Cerebellar cortex (tissue), 1 donor: ENCODE data around the gene BBS1.
A peak's percentile ranks its signal among the peaks of the same experiment; 100 is the strongest.

Experiments
- DNase-seq: peaks from one replicate; pipeline ENCODE4 v3.0.0-alpha.2; 2015; ENCODE audit warnings: low spot score

The BBS1 gene

GRCh38 chr11:66549696-66550095, 39.3 kb downstream of the BBS1 start:
- DNase-seq: no peak

DNA sequence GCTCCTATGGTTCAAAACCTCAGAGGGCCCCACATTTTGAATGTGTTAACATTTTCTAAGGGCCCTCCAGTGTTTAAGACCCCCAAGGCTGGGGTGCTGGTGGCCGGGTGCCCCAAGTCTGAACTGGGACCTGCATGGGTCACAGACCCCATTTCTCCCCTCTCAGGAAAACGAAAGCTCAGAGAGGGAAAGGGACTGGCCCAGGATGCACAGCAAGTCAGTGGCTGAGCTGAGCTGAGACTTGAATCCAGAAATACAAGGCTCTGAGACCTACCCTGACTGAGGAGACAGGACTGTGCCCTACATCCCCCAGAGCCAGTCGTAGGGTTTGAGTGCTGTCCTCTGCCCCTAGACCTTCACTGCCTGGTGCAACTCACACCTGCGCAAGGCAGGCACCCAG, 40.5 kb downstream of the BBS1 start:
- DNase-seq: no peak

- no peak for DNase-seq
Measured at GRCh38 chr11:66554602-66555001, 44.2 kb downstream of the BBS1 start.

- DNase-seq: no peak
Measured at GRCh38 chr11:66555416-66555815, 45.0 kb downstream of the BBS1 start.

DNA sequence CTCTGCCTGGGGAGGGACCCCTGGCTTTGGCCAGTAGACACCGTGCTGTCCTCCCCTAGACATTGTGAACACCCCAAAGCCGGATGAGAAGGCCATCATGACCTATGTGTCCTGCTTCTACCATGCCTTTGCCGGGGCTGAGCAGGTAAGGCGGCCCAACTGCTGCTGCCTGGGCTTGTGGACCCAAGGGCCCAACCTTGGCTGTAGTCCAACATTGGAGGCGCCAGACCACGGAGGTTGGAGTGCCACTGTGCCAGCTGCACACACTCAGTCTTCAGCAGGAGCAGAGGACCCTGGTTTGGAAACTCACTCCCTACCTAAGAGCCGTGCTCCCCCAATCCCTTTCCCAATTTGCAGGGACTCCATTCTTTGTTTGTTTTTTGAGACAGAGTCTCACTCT, 45.7 kb downstream of the BBS1 start:
- DNase-seq: no peak

GRCh38 chr11:66557733-66558326, 47.4 kb downstream of the BBS1 start:
- DNase-seq: no peak

- peak; percentile 59 for DNase-seq
Measured at GRCh38 chr11:66559142-66559865, 48.9 kb downstream of the BBS1 start.

- no peak for DNase-seq
Measured at GRCh38 chr11:66559866-66560676, 49.6 kb downstream of the BBS1 start.

GRCh38 chr11:66561178-66561974, 50.9 kb downstream of the BBS1 start:
- peak; percentile 61 for DNase-seq

DNA sequence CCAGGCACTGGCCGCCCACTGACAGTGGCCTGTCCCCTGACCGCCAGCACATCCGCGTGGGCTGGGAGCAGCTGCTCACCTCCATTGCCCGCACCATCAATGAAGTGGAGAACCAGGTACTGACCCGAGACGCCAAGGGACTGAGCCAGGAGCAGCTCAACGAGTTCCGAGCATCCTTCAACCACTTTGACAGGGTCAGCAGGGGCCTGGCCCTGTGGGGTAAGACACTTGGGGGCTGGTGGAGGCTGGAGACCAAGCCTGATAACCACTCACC, 51.5 kb downstream of the BBS1 start:
- DNase-seq: no peak

- DNase-seq: peak; percentile 47
Measured at GRCh38 chr11:66562275-66562674, 51.8 kb downstream of the BBS1 start.

DNA sequence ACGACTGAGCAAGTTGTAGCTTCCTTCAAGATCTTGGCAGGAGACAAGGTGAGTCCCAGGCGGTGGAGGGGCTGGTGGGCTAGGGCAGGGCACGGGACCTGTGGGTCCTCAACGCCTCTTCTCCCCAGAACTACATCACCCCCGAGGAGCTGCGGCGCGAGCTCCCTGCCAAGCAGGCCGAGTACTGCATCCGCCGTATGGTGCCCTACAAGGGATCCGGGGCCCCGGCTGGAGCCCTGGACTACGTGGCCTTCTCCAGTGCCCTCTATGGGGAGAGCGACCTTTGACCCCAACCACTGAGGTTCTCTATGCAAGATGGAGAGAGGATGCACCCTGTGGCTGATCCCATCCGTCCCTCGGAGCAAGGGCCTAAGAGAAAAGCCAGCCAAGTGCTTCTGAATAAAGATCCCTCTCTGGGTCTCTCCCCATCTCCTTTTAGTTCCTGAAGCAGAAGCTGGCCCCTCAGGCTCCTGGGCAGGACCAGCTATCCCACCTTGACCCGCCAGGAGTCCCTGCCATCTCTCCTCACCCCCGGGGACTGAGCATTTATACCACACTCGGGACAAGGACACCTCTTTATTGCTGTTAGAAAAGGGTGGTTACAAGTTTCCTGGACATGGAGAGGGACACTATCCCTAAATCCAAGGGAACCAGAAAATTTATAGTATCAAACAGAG, 52.6 kb downstream of the BBS1 start:
- DNase-seq: no peak

DNA sequence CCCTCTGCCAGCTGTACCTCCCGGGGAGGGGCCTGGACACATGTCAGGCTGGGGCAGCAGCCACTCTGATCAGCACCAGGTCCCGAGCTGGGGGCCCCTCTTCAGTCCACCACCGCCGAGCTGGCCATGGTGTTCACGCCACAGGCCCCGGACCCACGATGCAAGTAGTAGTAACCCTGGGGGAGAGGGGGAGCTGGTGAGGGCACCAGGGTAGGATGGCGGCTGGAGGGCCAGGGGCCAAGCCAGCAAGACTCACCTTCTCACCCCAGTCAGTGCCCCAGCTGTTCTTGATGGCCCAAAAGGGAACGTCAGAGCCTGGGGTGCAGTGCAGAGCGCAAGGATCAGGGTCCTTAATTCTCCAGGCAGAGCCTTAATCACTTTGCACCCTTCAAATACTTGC, 53.4 kb downstream of the BBS1 start:
- no peak for DNase-seq

- DNase-seq: no peak
Measured at GRCh38 chr11:66564538-66564937, 54.1 kb downstream of the BBS1 start.

DNA sequence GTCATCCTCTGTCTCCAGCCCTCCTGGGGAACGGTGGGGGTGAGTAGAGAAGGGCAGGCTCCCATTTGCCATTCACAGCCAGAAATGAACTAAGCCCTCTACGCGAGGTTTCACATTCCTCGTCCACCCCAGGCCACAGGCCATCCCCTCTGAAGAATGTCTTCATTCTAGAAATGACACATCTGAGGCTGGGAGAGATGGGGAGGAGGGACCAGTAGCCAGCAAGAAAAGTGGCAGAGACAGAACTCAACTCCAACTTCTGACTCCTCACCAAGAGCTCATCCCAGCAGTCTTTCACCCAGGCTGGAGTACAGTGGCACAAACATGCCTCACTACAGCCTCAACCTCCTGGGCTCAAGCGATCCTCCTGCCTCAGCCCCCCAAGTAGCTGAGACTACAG, 54.5 kb downstream of the BBS1 start:
- DNase-seq: no peak

DNA sequence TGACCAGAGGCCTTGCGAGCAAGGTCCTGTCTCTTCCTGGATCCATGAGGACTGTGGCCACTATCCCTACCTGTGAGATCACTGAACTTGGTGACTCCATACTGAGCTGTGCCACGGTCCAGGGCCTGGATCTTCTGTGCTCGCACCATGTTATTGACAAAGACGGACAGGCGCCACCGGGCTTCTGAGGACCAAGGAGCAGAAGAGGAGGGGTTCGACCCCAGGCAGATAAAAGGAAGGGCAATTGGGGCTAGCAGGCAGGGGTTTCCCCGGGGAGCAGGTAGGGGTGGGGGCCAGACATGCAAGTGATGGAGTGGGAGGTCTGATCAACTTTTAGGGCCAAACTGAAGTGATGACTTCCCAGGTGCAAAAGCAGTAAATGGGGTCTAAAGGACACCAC, 55.8 kb downstream of the BBS1 start:
- no peak for DNase-seq

GRCh38 chr11:66567787-66568123, 57.3 kb downstream of the BBS1 start:
- no peak for DNase-seq

GRCh38 chr11:66568124-66568916, 57.9 kb downstream of the BBS1 start, which contains the start of gene CTSF:
CTSF (minus strand) TSS chr11:66568606; CDS start chr11:66568486, 120 bp downstream.
- DNase-seq: peak; percentile 91

DNA sequence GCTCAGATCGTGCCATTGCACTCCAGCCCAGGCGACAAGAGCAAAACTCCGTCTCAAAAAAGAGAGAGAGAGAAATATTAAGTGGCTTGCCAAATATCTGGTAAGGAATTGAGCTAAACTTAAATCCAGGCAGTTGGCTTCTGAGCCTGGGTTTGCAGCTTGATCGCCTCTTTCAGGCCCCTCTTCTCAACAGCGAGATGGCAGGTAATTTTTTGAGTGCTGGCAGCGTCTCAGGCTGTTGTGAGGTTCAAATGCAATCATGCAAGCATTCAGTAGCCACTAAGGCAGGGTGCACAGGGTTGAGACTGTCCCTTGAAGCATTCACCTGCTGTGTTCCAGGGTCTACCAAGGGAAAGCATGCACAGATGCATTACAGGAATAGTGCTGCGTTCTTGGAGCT, 58.6 kb downstream of the BBS1 start:
- DNase-seq: peak; percentile 47

DNA sequence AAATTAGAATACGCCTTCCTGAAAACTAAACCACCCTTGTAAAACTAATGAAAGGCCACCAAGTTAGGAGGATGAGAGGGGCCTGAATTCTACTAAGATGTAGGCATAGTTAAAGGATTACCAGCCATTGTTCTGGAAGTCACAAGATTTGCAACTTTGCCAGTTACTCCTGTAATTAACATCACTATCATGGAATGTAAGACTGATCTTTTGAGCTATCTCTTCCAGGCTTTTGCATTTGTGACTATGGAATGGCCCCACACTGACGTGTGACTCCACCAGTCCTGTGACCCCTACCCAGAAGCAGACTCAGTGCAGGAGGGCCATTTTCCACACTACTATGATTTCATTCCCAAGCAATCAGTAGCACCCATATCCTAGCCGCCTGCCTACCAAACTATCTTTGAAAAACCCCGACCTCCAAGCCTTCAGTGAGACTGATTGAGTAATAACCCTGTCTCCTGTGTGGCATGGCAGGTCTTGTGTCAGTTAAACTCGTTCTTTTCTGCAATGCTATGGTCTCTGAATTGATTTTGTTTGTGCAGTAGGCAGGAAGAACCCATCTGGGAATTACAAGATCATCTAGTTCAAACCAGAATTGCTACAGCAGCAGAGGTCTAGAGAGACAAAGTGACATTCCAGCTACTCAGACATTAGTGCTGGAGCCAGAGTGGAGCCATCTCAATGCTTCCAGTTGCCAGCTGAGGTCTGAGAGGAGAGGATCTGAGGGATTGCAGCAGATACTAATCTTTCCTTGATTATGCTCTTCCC, 59.8 kb downstream of the BBS1 start:
- DNase-seq: peak; percentile 87

DNA sequence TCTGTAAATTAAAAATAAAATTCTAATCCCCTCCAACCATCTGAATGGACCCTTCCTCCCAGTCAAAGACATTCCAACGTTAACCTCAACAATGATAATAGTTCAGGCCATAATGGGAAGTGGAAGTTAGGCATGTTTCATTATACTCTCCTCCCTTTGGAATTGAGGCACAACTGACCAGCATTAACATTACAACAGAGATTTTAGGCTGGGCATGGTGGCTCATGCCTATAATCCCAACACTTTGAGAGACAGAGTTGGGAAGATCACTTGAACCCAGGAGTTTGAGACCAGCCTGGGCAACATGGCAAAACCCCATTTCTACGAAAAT, 60.4 kb downstream of the BBS1 start:
- no peak for DNase-seq
